OCI-M1 (cell line): ENCODE results near the gene ATP13A3.

ENCODE experiments used
- DNase-seq: peaks from one replicate; lab custom pipeline; 2025; lab: John Stamatoyannopoulos, UW

Gene ATP13A3

GRCh38 chr3:194369522-194370279, 117.1 kb downstream of the ATP13A3 start, which contains the start of gene LRRC15:
Gene LRRC15, minus strand, starts transcription at chr3:194369743. Its CDS starts 8,700 bp downstream, at chr3:194361043.
- DNase-seq: peak; percentile 7

DNA sequence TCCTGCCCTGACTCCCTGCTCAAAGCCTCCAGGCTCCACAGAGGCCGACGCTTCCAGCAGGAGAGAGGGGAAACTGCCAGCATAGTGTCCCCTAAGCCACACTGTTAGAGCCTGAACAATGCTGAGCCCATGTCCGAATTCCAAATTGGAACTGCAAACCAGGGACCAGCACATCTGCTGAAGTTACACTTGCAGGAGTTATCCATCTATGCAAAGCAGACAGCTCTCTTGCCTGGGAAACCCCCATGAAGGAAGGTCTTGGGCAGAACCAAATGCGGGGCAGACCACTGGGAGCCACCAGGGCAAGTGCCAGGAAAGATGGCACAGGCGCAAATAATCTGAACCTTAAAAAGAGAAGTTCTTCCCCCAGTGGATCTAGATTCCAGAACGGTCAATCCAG, 117.9 kb downstream of the ATP13A3 start:
- no peak for DNase-seq

- DNase-seq: no peak
These were observed 118.6 kb downstream of the ATP13A3 start for GRCh38 chr3:194367992-194368841.

GRCh38 chr3:194365978-194366490, 120.8 kb downstream of the ATP13A3 start:
- no peak for DNase-seq

- DNase-seq: no peak
These were observed 121.3 kb downstream of the ATP13A3 start for GRCh38 chr3:194365526-194365925.

- DNase-seq: no peak
These were observed 122.0 kb downstream of the ATP13A3 start for GRCh38 chr3:194364652-194365434.

DNA sequence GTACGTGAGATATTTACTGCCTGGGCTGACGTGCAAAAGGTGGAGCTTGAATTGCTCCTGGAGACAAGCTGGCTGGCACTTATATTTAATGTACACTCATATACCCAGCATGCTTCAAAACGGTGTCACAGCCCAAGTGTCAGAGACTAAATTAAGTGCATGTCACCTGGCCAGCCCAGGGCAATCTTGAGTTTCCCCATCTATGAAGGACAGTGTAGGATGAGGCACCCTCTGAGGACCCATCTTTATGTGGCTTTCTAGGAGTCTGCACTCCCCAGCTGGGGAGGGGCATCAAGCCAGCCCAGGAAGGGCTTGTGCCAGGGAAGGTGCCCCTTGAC, 122.5 kb downstream of the ATP13A3 start:
- no peak for DNase-seq

- no peak for DNase-seq
These were observed 126.2 kb downstream of the ATP13A3 start for GRCh38 chr3:194360568-194360967.

- no peak for DNase-seq
These were observed 129.1 kb downstream of the ATP13A3 start for GRCh38 chr3:194357681-194358080.

GRCh38 chr3:194355379-194355778, 131.4 kb downstream of the ATP13A3 start:
- no peak for DNase-seq

GRCh38 chr3:194354315-194354714, 132.5 kb downstream of the ATP13A3 start:
- no peak for DNase-seq
